RPMI7951 (cell line): ENCODE measurements around the gene NR3C2. TPM values are rescaled to one million over a fixed set of nuclear protein-coding genes. Genes with fewer than 3 reads are reported as not detected.

Experiments used
- DNase-seq: peaks from one replicate; pipeline ENCODE4 v3.0.0-alpha.2; 2012; ENCODE audit warnings: low read depth
- total RNA-seq: library from RNA; depleted of rRNA; stranded (reverse); fragments of >200 nt; shearing (Covaris generic); gene quantifications from 2 replicates; pipeline ENCODE4 v1.2.3, GENCODE V29; 2014

Gene NR3C2
- total RNA-seq, 1 experiment from 2014 or later, result not detected

- no peak for DNase-seq
Observed at GRCh38 chr4:148077581-148077980, 364.6 kb downstream of the NR3C2 start.

DNA sequence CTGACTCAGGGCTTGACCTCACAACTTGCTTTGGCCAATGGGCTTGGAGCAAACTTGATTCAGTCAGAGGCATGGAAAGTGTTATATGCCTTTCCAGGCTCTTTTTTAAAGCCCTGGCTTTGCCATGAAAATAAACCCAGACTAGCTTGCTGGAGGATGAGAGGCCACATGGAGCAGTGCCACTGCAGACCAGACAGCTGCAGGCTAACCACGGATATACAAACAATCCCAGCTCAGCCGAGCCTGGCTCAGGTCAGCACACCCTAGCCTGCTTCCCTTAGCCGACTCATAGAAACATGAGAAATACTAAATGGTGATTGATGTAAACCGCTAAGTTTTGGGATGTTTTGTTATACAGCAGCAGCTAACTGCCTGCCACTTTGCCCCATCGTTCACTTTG is 365.2 kb downstream of the NR3C2 start:
- DNase-seq, result peak; percentile 22

GRCh38 chr4:148075438-148075837 is 366.8 kb downstream of the NR3C2 start:
- no peak for DNase-seq

DNA sequence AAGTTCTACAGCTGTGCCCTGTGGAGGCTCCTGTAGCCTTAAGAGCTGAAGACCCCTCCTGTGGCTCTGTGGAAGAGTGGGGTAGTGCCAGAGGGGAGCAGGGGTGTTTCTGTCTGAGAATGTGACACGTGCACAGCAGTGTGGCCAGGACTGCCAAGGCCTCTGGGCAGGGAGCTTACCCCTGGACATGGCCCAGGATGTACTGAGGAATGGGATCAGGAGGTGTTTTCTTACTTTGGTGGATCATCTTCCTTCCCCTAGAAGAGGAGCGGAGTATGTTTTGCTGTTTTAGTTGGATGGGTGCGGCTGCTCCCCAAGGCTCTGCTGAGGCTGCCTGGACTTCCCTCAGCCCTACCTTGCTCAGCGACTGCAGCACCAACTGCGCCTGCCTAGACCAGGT is 367.8 kb downstream of the NR3C2 start:
- no peak for DNase-seq

DNA sequence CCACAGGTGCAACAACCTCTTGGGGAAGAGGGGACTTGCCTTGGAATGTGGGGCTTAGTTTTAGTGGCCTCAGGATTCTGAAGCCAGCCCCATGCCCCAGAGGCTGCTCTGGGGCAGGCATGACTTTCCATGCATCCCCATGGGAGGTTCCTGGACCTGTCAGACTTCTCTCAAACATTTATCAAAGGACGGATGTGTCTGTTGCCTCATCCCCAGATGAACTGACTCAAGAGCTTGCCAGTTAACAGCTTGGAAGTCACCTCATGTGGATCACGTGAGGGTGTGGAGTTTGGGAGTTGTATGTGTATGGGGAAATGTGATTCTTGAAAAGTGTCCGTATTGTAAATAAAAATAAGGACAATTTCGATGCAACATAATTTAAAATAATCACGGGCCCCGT is 368.9 kb downstream of the NR3C2 start:
- no peak for DNase-seq

- DNase-seq, result no peak
Observed at GRCh38 chr4:148072789-148073188, 369.4 kb downstream of the NR3C2 start.

DNA sequence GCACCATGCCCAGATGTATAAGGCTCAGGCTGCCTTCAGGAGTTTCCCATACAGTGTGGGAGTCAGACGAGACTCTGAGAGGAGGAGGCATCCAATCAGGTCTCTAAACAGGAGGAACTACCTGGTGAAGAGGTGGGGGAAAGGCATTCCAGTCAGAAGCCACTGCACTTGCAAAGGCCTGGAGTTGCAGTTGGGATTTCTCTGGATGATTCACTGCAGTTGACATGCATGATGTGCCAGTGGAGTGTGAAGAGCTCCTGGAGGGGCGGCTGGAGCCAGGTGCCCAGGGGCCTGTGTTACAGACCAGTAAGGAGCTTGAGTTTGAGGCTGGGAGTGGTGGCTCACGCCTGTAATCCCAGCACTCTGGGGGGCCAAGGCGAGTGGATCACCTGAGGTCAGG is 371.2 kb downstream of the NR3C2 start:
- no peak for DNase-seq

DNA sequence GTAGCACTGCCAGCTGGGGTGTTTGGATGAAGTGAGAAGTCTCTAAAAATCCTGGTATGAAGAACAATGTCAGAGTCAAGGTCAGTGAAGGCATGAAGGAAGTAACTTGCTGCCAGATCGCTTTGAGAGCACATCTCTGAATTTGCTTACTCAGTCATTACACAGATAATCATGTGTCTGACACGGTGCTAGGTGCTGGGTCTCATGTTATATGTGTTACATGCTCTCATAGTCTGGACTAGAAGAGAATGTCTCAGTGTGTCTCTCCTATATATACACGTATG is 372.4 kb downstream of the NR3C2 start:
- DNase-seq, result no peak

GRCh38 chr4:148069086-148069894 is 372.9 kb downstream of the NR3C2 start:
- DNase-seq, result no peak

DNA sequence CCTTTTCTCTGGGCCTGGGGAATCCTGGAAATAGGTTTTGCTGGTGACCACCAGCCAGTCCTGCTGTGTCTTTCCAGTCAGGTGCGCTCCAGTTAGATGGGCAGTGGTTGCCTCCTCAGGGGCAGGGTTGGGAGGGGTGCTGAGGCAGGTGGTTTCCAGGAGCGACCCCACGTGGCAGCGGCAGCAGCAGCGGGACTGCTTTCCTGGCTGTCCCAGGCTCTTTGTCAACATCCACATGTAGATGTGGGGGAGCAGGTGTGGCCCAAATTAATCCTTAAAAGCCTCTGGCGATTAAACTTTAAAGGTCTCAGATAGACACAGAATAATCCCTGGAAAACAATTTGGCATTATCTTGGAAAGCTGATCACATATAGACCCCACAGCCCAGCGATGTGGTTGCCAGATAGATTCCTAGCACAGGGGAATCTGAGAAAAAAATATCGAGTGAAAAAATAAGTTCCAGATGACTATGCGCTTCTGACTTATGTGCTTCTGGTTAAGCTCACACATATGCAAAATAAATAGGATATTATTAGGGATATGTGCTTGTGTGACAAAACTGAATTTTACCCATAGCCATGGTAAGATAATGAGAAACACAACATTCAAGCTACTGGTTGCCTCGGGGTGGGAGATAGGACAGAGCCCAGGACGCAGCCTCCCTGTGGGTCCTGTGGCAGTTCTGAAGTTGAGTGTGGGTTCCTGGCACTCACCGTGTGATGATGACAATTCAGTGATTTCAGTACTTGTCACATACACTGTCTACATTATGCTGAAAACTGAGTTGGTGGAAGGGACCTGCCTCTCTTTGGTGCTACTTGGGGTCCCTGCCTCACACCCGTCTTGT is 373.9 kb downstream of the NR3C2 start:
- DNase-seq, result no peak

DNA sequence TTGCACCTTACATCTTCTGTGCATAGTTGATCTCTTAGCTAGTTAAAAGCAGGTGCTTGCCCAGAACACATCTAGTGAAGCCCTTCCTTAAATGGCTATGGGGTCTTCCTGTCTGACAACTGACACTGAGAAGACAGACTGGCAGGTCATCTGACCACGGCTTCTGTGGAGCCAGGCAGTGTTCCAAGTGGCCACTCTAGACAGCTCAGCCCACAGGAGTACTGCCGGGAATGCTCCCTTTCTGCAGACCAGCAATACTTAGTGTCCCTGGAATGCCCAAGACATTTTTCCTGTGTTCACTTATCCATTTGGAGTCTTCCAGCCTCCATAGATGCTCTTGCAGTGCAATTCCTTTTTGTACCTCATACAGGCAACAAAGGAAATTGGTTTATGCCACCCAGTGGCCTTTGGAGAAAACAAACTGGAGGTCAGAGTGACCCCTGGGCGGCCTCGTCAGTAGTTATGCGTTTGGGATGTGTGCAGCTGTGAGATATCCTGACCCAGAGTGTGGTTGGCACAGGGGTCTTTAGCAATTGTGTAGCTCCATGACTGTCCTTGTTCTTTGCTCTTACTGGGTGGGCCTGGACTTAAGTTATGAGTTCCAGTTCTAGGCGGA is 374.8 kb downstream of the NR3C2 start:
- no peak for DNase-seq

- peak; percentile 1 for DNase-seq
Observed at GRCh38 chr4:148065075-148065474, 377.1 kb downstream of the NR3C2 start.

- DNase-seq, result no peak
Observed at GRCh38 chr4:148064451-148064850, 377.8 kb downstream of the NR3C2 start.

- DNase-seq, result no peak
Observed at GRCh38 chr4:148062301-148062950, 379.8 kb downstream of the NR3C2 start.

- DNase-seq, result no peak
Observed at GRCh38 chr4:148061795-148062194, 380.4 kb downstream of the NR3C2 start.

DNA sequence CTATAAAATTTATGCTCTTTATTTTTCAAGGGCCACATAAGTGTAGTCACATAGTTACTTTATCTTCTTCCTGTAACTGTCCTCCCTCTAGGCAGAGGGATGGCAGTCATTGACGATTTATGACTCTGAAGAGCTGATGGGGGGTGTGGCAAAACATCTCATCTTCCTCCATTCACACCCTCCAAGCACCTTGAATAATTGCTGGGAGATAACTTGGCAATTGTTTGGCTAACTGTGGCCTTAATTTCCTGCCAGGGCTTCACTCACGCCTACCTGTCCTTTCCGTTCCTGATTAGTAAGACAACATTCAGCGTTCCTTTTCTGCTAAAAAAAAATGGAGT is 381.1 kb downstream of the NR3C2 start:
- DNase-seq, result no peak

DNA sequence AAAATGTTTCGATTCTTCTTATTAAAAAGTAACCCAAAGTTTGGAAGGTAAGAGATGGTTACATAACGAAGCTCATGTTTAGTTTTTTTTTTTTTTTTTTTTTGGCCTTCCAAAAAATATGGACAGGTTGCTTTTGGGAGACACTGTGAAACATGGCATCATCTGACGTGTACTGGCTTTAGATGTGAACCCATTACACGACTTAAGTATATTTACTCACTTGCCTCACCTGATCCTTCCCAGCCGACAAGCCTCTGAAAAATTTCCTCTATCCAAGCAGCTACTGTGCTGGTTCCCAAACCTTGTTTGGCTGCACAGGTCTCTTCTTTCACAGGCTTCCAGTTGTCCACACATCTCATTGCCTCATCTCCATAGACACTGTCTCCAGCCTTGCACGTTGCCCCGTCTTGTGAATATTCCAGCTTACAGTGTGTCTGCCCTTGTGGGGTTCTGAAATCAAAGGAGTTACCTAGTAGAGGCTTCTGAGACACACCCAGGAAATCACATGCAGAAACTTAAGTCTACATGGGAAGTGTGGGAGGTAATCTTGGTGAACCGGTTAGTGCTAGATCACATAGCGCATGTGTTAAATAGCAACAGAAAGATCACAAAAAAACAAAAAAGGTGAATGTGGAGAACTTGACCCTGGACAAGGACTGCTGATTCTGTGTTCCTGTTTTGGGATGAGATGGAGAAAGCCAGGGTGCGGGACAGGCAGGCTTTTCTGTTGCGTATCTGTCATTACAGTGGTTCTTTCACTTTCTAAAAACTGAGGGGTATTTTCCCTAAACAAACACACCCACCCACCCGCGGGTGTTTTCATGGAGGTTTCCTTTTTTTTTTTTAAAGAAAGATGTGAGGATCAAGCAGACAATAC is 381.7 kb downstream of the NR3C2 start:
- no peak for DNase-seq

- no peak for DNase-seq
Observed at GRCh38 chr4:148059617-148060180, 382.5 kb downstream of the NR3C2 start.

- DNase-seq, result no peak
Observed at GRCh38 chr4:148057984-148058859, 384.0 kb downstream of the NR3C2 start.

DNA sequence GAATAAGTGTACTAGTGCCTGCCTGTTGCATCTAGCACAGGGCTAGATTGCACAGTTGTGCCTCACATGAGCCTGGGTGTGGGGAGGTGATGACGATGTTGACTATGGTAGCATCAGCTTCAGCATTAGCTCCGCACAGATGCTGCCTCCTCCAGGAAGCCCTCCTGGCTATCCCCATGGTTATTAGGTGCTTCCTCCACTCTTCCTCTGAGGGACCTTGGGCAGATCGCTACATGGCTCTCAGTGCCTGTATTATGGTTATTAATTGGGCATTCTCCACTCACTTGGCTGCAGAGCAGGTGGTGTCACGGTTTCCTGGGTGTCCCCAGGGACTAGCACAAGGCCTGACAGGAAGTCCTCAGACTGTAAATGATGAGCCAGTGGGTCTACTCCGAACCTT is 384.7 kb downstream of the NR3C2 start:
- DNase-seq, result no peak
